ENCODE data around the gene PPIA.

The PPIA gene

GRCh38 chr7:44849259-44849884, 52.9 kb downstream of the PPIA start:
- DNase-seq (no peak), ATAC-seq (ENCODE audit: insufficient read depth, low read depth) (no peak)
- H3K9ac ChIP-seq (ENCODE audit: low read depth, low read length) = peak overlapping the region; percentile 99
- no peaks in the 10 kb centered on the region for H3K9me3 ChIP-seq (ENCODE audit: insufficient read depth, low read length, severe bottlenecking)
- peak overlapping the region; percentile 78 for H3K4me2 ChIP-seq (ENCODE audit: insufficient read depth, low read length)
- H3K4me3 ChIP-seq (ENCODE audit: low read depth in 1 of 2, low read length in 2 of 2) = peak overlapping the region; percentile 85 to 88; a peak in 3 of 4 replicates
- no peak for TF ChIP-seq CTCF (IDR thresholded peaks at IDR 0.05; ENCODE audit: borderline replicate concordance, extremely low read depth, low read length, poor library complexity, severe bottlenecking)
- no peak for TF ChIP-seq EZH2 (IDR thresholded peaks at IDR 0.05; ENCODE audit: borderline replicate concordance, low read depth, low read length, severe bottlenecking)
- peaks cover 43% of the 10 kb centered on the region for H3K79me2 ChIP-seq (ENCODE audit: insufficient read depth, low read length)
- H2AFZ ChIP-seq (ENCODE audit: low read depth, low read length) = no peak overlapping the region
- H4K20me1 ChIP-seq (ENCODE audit: insufficient read depth, low read length) = peaks cover 31% of the 10 kb centered on the region
- H3K27me3 ChIP-seq (ENCODE audit: insufficient read depth, low read length, poor library complexity) = no peaks in the 10 kb centered on the region
- H3K36me3 ChIP-seq (ENCODE audit: insufficient read depth, low read length) = peaks cover 3% of the 10 kb centered on the region
- peak overlapping the region; percentile 100 for H3K27ac ChIP-seq (ENCODE audit: low read length)
- H3K4me1 ChIP-seq (ENCODE audit: insufficient read depth, low read length) = peaks cover 26% of the 10 kb centered on the region

GRCh38 chr7:44849885-44850544, 53.5 kb downstream of the PPIA start:
- Histone ChIP-seq H2AFZ (ENCODE audit: low read depth, low read length) (no peak overlapping the region), H3K79me2 (ENCODE audit: insufficient read depth, low read length) (peaks cover 36% of the 10 kb centered on the region), H3K36me3 (ENCODE audit: insufficient read depth, low read length) (no peaks in the 10 kb centered on the region), H3K9me3 (ENCODE audit: insufficient read depth, low read length, severe bottlenecking) (no peaks in the 10 kb centered on the region), H3K4me3 (ENCODE audit: low read depth in 1 of 2, low read length in 2 of 2) (no peak overlapping the region), H4K20me1 (ENCODE audit: insufficient read depth, low read length) (peaks cover 25% of the 10 kb centered on the region), H3K27me3 (ENCODE audit: insufficient read depth, low read length, poor library complexity) (no peaks in the 10 kb centered on the region), H3K4me1 (ENCODE audit: insufficient read depth, low read length) (peaks cover 20% of the 10 kb centered on the region), H3K9ac (ENCODE audit: low read depth, low read length) (peak overlapping the region; percentile 99; the same call in 1 of the 2 replicates), H3K4me2 (ENCODE audit: insufficient read depth, low read length) (0 out of 2 replicates have a peak overlapping the region, but pooled peaks have one; percentile 78), H3K27ac (ENCODE audit: low read length) (no peak overlapping the region)
- DNase-seq (no peak), ATAC-seq (ENCODE audit: insufficient read depth, low read depth) (no peak)
- TF ChIP-seq EZH2 (IDR thresholded peaks at IDR 0.05; ENCODE audit: borderline replicate concordance, low read depth, low read length, severe bottlenecking) = no peak
- TF ChIP-seq CTCF (IDR thresholded peaks at IDR 0.05; ENCODE audit: borderline replicate concordance, extremely low read depth, low read length, poor library complexity, severe bottlenecking) = no peak

- no peak for ATAC-seq (ENCODE audit: insufficient read depth, low read depth)
These were observed 56.1 kb downstream of the PPIA start for GRCh38 chr7:44852590-44852989.

More at GRCh38 chr7:44852590-44852989, 56.1 kb downstream of the PPIA start:
- no peak for DNase-seq
- no peaks in the 10 kb centered on the region for H3K27me3 ChIP-seq (ENCODE audit: insufficient read depth, low read length, poor library complexity)
- H3K79me2 ChIP-seq (ENCODE audit: insufficient read depth, low read length) = peaks cover 11% of the 10 kb centered on the region
- H3K4me2 ChIP-seq (ENCODE audit: insufficient read depth, low read length) = no peak overlapping the region
- no peak overlapping the region for H3K4me3 ChIP-seq (ENCODE audit: low read depth in 1 of 2, low read length in 2 of 2)
- H3K36me3 ChIP-seq (ENCODE audit: insufficient read depth, low read length) = no peaks in the 10 kb centered on the region
- H4K20me1 ChIP-seq (ENCODE audit: insufficient read depth, low read length) = no peaks in the 10 kb centered on the region
- H3K4me1 ChIP-seq (ENCODE audit: insufficient read depth, low read length) = peaks cover 13% of the 10 kb centered on the region
- no peak for TF ChIP-seq EZH2 (IDR thresholded peaks at IDR 0.05; ENCODE audit: borderline replicate concordance, low read depth, low read length, severe bottlenecking)
- TF ChIP-seq CTCF (IDR thresholded peaks at IDR 0.05; ENCODE audit: borderline replicate concordance, extremely low read depth, low read length, poor library complexity, severe bottlenecking) = no peak
- H3K27ac ChIP-seq (ENCODE audit: low read length) = no peak overlapping the region
- no peaks in the 10 kb centered on the region for H3K9me3 ChIP-seq (ENCODE audit: insufficient read depth, low read length, severe bottlenecking)
- no peak overlapping the region for H2AFZ ChIP-seq (ENCODE audit: low read depth, low read length)
- H3K9ac ChIP-seq (ENCODE audit: low read depth, low read length) = no peak overlapping the region
